Measurements from ENCODE around the gene RNF6. TPM values are rescaled to one million over a fixed set of nuclear protein-coding genes. Genes with fewer than 3 reads are reported as not detected.

The RNF6 gene
- total RNA-seq, 1 donor from 2014 or later, result 33.5 TPM

- no peaks in the 10 kb centered on the region for H3K36me3 Mint-ChIP-seq (ENCODE audit: unreplicated experiment)
Observed at GRCh38 chr13:26257049-26257448, 34.9 kb upstream of the RNF6 start.

GRCh38 chr13:26255691-26256277 lies 33.7 kb upstream of the RNF6 start:
- Mint-ChIP-seq H3K27ac (ENCODE audit: unreplicated experiment) (no peak overlapping the region), H3K27me3 (ENCODE audit: unreplicated experiment) (peaks cover 6% of the 10 kb centered on the region), H3K36me3 (ENCODE audit: unreplicated experiment) (no peaks in the 10 kb centered on the region), H3K9me3 (ENCODE audit: unreplicated experiment) (no peaks in the 10 kb centered on the region), H3K4me1 (ENCODE audit: unreplicated experiment) (peaks cover 22% of the 10 kb centered on the region), H3K4me3 (ENCODE audit: unreplicated experiment) (peak overlapping the region; percentile 85)
- DNase-seq (ENCODE audit: extremely low spot score, unreplicated experiment), result no peak
- TF ChIP-seq CTCF (IDR thresholded peaks at IDR 0.05), result peak; percentile 48

More at GRCh38 chr13:26257049-26257448, 34.9 kb upstream of the RNF6 start:
- H3K9me3 Mint-ChIP-seq (ENCODE audit: unreplicated experiment), result no peaks in the 10 kb centered on the region
- no peak overlapping the region for H3K4me3 Mint-ChIP-seq (ENCODE audit: unreplicated experiment)
- DNase-seq (ENCODE audit: extremely low spot score, unreplicated experiment), result no peak
- H3K4me1 Mint-ChIP-seq (ENCODE audit: unreplicated experiment), result peaks cover 22% of the 10 kb centered on the region
- no peaks in the 10 kb centered on the region for H3K27me3 Mint-ChIP-seq (ENCODE audit: unreplicated experiment)
- no peak for TF ChIP-seq CTCF (IDR thresholded peaks at IDR 0.05)
- H3K27ac Mint-ChIP-seq (ENCODE audit: unreplicated experiment), result no peak overlapping the region

GRCh38 chr13:26255115-26255514 lies 33.0 kb upstream of the RNF6 start:
- peak overlapping the region; percentile 85 for H3K4me3 Mint-ChIP-seq (ENCODE audit: unreplicated experiment)
- TF ChIP-seq CTCF (IDR thresholded peaks at IDR 0.05), result no peak
- peak overlapping the region; percentile 79 for H3K27ac Mint-ChIP-seq (ENCODE audit: unreplicated experiment)
- peaks cover 22% of the 10 kb centered on the region for H3K4me1 Mint-ChIP-seq (ENCODE audit: unreplicated experiment)
- no peak for DNase-seq (ENCODE audit: extremely low spot score, unreplicated experiment)
- no peaks in the 10 kb centered on the region for H3K9me3 Mint-ChIP-seq (ENCODE audit: unreplicated experiment)
- no peaks in the 10 kb centered on the region for H3K36me3 Mint-ChIP-seq (ENCODE audit: unreplicated experiment)
- H3K27me3 Mint-ChIP-seq (ENCODE audit: unreplicated experiment), result peaks cover 8% of the 10 kb centered on the region

GRCh38 chr13:26254583-26255111 lies 32.5 kb upstream of the RNF6 start:
- H3K27me3 Mint-ChIP-seq (ENCODE audit: unreplicated experiment), result peaks cover 8% of the 10 kb centered on the region
- no peaks in the 10 kb centered on the region for H3K36me3 Mint-ChIP-seq (ENCODE audit: unreplicated experiment)
- H3K4me1 Mint-ChIP-seq (ENCODE audit: unreplicated experiment), result peaks cover 22% of the 10 kb centered on the region
- no peaks in the 10 kb centered on the region for H3K9me3 Mint-ChIP-seq (ENCODE audit: unreplicated experiment)
- H3K27ac Mint-ChIP-seq (ENCODE audit: unreplicated experiment), result peak overlapping the region; percentile 79
- peak overlapping the region; percentile 85 for H3K4me3 Mint-ChIP-seq (ENCODE audit: unreplicated experiment)
- no peak for TF ChIP-seq CTCF (IDR thresholded peaks at IDR 0.05)
- no peak for DNase-seq (ENCODE audit: extremely low spot score, unreplicated experiment)

- peak; percentile 92 for DNase-seq (ENCODE audit: extremely low spot score, unreplicated experiment)
- TF ChIP-seq CTCF (IDR thresholded peaks at IDR 0.05), result no peak
- peaks cover 22% of the 10 kb centered on the region for H3K4me1 Mint-ChIP-seq (ENCODE audit: unreplicated experiment)
- no peaks in the 10 kb centered on the region for H3K9me3 Mint-ChIP-seq (ENCODE audit: unreplicated experiment)
- H3K27ac Mint-ChIP-seq (ENCODE audit: unreplicated experiment), result peak within 1 kb of the TSS; percentile 84
- no peaks in the 10 kb centered on the region for H3K36me3 Mint-ChIP-seq (ENCODE audit: unreplicated experiment)
- H3K4me3 Mint-ChIP-seq (ENCODE audit: unreplicated experiment), result peak within 1 kb of the TSS; percentile 85
- H3K27me3 Mint-ChIP-seq (ENCODE audit: unreplicated experiment), result peaks cover 8% of the 10 kb centered on the region
Observed at GRCh38 chr13:26253787-26254582, 31.9 kb upstream of the RNF6 start, which contains the start of gene CDK8. Gene CDK8 (plus strand): TSS chr13:26254129. CDS start chr13:26254642, 513 bp downstream.
